ENCODE measurements around the gene SLC37A1. TPM values are rescaled to one million over a fixed set of nuclear protein-coding genes. Genes with fewer than 3 reads are reported as not detected.

Gene SLC37A1
- total RNA-seq, 1 donor: 1.7 TPM

- no peak overlapping the region for H3K4me3 ChIP-seq (ENCODE audit: low read depth, low read length)
- TF ChIP-seq, protein P1, sequence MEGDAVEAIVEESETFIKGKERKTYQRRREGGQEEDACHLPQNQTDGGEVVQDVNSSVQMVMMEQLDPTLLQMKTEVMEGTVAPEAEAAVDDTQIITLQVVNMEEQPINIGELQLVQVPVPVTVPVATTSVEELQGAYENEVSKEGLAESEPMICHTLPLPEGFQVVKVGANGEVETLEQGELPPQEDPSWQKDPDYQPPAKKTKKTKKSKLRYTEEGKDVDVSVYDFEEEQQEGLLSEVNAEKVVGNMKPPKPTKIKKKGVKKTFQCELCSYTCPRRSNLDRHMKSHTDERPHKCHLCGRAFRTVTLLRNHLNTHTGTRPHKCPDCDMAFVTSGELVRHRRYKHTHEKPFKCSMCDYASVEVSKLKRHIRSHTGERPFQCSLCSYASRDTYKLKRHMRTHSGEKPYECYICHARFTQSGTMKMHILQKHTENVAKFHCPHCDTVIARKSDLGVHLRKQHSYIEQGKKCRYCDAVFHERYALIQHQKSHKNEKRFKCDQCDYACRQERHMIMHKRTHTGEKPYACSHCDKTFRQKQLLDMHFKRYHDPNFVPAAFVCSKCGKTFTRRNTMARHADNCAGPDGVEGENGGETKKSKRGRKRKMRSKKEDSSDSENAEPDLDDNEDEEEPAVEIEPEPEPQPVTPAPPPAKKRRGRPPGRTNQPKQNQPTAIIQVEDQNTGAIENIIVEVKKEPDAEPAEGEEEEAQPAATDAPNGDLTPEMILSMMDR (IDR thresholded peaks at IDR 0.05; ENCODE audit: insufficient read depth, low read depth, low read length): no peak
- DNase-seq (ENCODE audit: low read depth): no peak
Measured at GRCh38 chr21:42474043-42474831, 39.4 kb upstream of the SLC37A1 start.

DNA sequence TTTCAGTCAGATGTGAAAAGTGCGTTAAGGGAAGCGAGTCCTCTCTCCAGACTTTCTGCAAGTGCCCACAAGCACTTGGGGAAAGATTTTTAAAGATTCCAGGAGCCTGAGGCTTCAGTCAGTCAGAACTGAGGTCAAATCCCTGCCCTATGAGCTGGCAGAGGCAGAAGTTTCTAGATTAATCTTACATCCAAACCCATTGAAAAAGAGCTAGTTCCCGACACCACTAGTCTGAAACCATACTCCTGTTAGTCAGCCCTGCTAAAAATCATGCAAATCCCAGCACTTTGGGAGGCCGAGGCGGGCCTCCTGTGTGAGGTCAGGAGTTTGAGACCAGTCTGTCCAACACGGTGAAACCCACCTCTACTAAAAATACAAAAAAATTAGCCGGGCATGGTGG lies 38.6 kb upstream of the SLC37A1 start:
- no peak for DNase-seq (ENCODE audit: low read depth)

GRCh38 chr21:42475526-42476387 lies 37.9 kb upstream of the SLC37A1 start:
- DNase-seq (ENCODE audit: low read depth): no peak
- no peak overlapping the region for H3K4me3 ChIP-seq (ENCODE audit: low read depth, low read length)
- TF ChIP-seq, protein P1 (IDR thresholded peaks at IDR 0.05; ENCODE audit: insufficient read depth, low read depth, low read length): no peak

More for the DNA sequence above, 38.6 kb upstream of the SLC37A1 start:
- H3K4me3 ChIP-seq (ENCODE audit: low read depth, low read length): no peak overlapping the region
- TF ChIP-seq, protein P1 (IDR thresholded peaks at IDR 0.05; ENCODE audit: insufficient read depth, low read depth, low read length): no peak

DNA sequence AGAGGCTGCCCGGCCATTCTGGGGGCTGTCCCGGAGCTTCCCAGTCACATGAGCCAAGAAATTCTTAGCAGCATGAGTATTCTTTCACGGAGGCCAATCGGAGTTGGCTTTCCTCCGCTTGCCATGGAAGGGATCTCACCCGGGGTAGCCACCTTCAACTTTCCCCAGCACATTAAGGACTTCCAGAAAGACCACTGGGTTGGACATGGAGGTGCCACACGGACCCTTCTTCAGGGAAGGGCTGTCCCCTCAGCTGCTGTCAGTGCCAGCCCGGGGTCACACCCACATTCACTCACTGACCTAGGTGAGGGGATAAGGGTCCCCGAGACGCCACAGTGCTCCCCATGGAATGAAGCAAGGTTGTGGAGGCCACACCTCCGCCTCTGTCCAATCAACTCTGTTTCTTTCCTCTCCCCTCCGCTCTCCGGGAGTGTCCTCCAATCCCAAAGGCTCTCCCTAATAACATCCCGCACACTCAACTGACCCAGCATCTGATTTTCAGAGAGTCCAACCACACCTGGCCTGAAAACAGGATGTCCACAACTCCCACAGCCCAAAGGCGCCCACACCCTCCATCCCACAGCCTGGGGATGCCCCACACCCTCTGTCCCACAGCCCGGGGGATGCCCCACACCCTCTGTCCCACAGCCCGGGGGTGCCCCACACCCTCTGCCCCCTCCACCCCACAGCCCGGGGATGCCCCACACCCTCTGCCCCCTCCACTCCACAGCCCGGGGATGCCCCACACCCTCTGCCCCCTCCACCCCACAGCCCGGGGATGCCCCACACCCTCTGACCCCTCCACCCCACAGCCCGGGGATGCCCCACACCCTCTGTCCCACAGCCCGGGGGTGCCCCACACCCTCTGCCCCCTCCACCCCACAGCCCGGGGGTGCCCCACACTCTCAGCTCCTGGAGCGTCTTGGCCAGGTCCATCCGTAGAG lies 37.0 kb upstream of the SLC37A1 start:
- no peak for DNase-seq (ENCODE audit: low read depth)
- TF ChIP-seq, protein P1 (IDR thresholded peaks at IDR 0.05; ENCODE audit: insufficient read depth, low read depth, low read length): no peak
- H3K4me3 ChIP-seq (ENCODE audit: low read depth, low read length): no peak overlapping the region

DNA sequence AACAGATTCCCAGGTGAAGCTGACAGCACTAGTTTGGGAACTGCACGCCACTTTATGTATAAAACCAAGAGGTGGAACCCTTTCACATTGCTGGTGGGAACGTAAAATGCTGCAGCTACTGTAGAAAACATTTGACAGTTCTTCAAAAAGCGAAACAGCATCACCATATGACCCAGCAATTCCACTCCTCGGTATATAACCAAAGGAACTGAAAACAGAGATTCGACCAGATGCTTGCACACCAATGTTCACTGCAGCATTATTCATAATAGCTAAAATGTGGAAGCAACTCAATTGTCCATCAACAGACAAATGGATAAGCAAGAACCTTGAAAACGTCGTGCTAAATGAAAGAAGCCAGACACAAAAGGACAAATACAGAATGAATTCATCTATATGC lies 35.1 kb upstream of the SLC37A1 start:
- DNase-seq (ENCODE audit: low read depth): no peak
- TF ChIP-seq, protein P1 (IDR thresholded peaks at IDR 0.05; ENCODE audit: insufficient read depth, low read depth, low read length): no peak
- no peak overlapping the region for H3K4me3 ChIP-seq (ENCODE audit: low read depth, low read length)

DNA sequence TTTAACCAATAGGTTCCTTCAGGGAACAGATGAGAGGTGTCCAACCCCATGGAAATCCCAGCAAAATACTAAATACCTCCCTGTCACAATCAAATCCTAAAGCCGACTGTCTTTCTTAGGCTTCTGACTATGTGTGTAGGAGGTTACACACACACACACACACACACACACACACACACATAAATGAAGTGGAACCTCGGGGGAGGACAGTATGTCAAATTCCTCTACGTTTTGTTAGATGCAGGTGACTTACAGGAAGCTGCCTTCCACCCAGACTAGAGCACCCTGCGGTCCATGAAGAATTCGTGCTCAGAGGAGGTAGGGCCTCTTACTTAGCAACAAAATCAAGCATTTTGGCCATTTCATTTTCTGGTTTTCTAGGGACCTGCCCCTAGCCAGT lies 34.1 kb upstream of the SLC37A1 start:
- TF ChIP-seq, protein P1 (IDR thresholded peaks at IDR 0.05; ENCODE audit: insufficient read depth, low read depth, low read length): no peak
- no peak overlapping the region for H3K4me3 ChIP-seq (ENCODE audit: low read depth, low read length)
- DNase-seq (ENCODE audit: low read depth): no peak
